CD4-positive, CD25-positive, alpha-beta regulatory T cell (primary cell): ENCODE data around the gene MKNK2. TPM values are rescaled to one million over a fixed set of nuclear protein-coding genes. Genes with fewer than 3 reads are reported as not detected.
A peak's percentile ranks its signal among the peaks of the same experiment; 100 is the strongest.
"Not testable (repeated sequence)": the region's sequence is repeated elsewhere in the genome, so short reads cannot be mapped to it uniquely, and the experiment has no call there.

Experiments used
- ATAC-seq, 2 donors: fragments of 150-1000 bp; cut with Tn5 transposase; one replicate each; pipeline ENCODE4 v1.10.0; 2021; ENCODE audit warnings: low read depth in 2 of 2, moderate number of reproducible peaks in 2 of 2, moderate library complexity in 1 of 2
- DNase-seq, 3 donors: peaks; one replicate each; pipeline versions ENCODE4 v3.0.0 to v3.0.0-alpha.2; 2012 to 2022; ENCODE audit warnings: mixed read lengths in 1 of 3
- H3K27ac ChIP-seq: one replicate; pipeline ENCODE4 v1.7.0; 2013; ENCODE audit warnings: mild to moderate bottlenecking, low read length; ENCODE audit not compliant: insufficient read depth, poor library complexity, severe bottlenecking
- H3K27me3 ChIP-seq: one replicate; pipeline ENCODE4 v1.7.0; 2013; ENCODE audit warnings: low read length; ENCODE audit not compliant: control insufficient read depth, insufficient read depth
- H3K36me3 ChIP-seq: one replicate; pipeline ENCODE4 v1.7.0; 2013; ENCODE audit warnings: mild to moderate bottlenecking, low read length, moderate library complexity; ENCODE audit not compliant: control insufficient read depth, insufficient read depth
- H3K4me1 ChIP-seq: 2 replicates; pipeline ENCODE4 v1.7.0; 2013; ENCODE audit warnings: mild to moderate bottlenecking, low read length; ENCODE audit not compliant: insufficient read depth, control insufficient read depth, poor library complexity, severe bottlenecking
- H3K4me3 ChIP-seq: one replicate; pipeline ENCODE4 v1.7.0; 2013; ENCODE audit warnings: low read depth, mild to moderate bottlenecking, low read length, moderate library complexity
- H3K9me3 ChIP-seq, 2 experiments: 1 replicate in 1 of 2; 2 replicates in 1 of 2; pipeline ENCODE4 v1.7.0; 2013; ENCODE audit warnings: low read length in 2 of 2, mild to moderate bottlenecking in 1 of 2, moderate library complexity in 1 of 2; ENCODE audit not compliant: control insufficient read depth in 2 of 2
- H3K27ac Mint-ChIP-seq, 3 donors: one replicate each; pipeline ENCODE4 v1.8.0; 2020 to 2022; ENCODE audit warnings: mild to moderate bottlenecking in 3 of 3, mixed read lengths in 3 of 3, moderate library complexity in 2 of 3
- H3K27me3 Mint-ChIP-seq: one replicate; pipeline ENCODE4 v1.8.0; 2022; ENCODE audit warnings: mild to moderate bottlenecking, mixed read lengths
- H3K36me3 Mint-ChIP-seq: one replicate; pipeline ENCODE4 v1.8.0; 2020; ENCODE audit warnings: mixed read lengths
- H3K4me1 Mint-ChIP-seq, 4 donors: one replicate each; pipeline ENCODE4 v1.8.0; 2020 to 2022; ENCODE audit warnings: mixed read lengths in 4 of 4, mild to moderate bottlenecking in 1 of 4
- H3K4me3 Mint-ChIP-seq, 4 donors: one replicate each; pipeline ENCODE4 v1.8.0; 2020 to 2022; ENCODE audit warnings: mild to moderate bottlenecking in 4 of 4, mixed read lengths in 4 of 4, moderate library complexity in 3 of 4
- H3K9me3 Mint-ChIP-seq, 7 donors: one replicate each; pipeline ENCODE4 v1.8.0; 2020 to 2022; ENCODE audit warnings: mixed read lengths in 7 of 7, mild to moderate bottlenecking in 3 of 7, moderate library complexity in 2 of 7
- polyA plus RNA-seq, 4 donors: library from polyadenylated mRNA; unstranded; fragments of 300-500 nt; fragmentation: Illumina TruSeq; gene quantifications; one replicate each; pipeline ENCODE4 v1.2.3, GENCODE V29; 2021
- total RNA-seq: library from RNA; stranded (reverse); gene quantifications from one replicate; pipeline ENCODE4 v1.2.3, GENCODE V29; 2022

Gene MKNK2
- total and polyA plus RNA-seq, 5 donors from 2014 or later: 28.7 to 340 (median 33.8) TPM

DNA sequence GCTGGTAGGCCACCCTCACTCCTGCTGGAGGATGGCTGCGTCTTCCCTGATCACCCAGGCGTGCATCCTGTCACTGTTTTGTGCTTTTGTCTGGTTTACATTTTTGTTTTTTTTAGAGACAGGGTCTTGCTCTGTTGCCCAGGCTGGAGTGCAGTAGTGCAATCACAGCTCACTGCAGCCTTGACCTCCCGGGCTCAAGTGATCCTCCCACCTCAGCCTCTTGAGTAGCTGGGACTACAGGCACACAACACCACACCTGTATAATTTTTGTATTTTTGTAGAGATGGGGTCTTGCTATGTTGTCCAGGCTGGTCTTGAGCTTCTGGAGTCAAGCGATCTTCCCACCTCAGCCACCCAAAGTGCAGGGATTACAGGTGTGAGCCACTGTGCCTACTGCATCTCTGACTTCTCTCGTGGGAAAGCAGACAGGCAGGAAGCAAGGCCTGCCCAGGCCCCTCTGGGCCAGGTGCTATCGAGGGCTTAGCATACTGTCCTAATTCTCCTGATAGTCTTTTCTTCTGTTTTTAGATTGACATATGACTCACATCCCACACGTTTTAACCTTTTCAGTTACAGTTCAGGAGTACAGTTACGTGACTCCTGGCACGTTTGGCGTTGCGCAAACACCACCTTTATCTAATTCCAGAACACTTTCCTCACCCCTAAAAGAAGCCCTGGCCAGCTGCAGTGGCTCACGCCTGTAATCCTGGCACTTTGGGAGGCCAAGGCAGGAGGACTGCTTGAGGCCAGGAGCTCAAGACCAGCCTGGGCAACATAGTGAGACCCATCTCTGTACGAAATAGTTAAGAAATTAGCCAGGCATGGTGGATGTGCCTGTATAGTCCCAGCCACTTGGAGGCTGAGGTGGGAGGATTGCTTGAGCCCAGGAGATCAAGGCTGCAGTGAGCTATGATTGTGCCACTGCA is 35.9 kb upstream of the MKNK2 start:
- Mint-ChIP-seq H3K4me3 (peak overlapping the region; percentile 80 to 95 (median 82)), H3K27ac (peak overlapping the region; percentile 94 to 99 (median 96)), H3K4me1 (peaks cover 16 to 76% (median 46%) of the 10 kb centered on the region in 4 donors), H3K27me3 (peaks cover 14% of the 10 kb centered on the region)
- not testable (repeated sequence) for H3K36me3 ChIP-seq, H3K27me3 ChIP-seq, H3K9me3 Mint-ChIP-seq, H3K36me3 Mint-ChIP-seq, H3K9me3 ChIP-seq
- peaks cover 81% of the 10 kb centered on the region for H3K4me1 ChIP-seq
- peak overlapping the region; percentile 97 for H3K27ac ChIP-seq
- ATAC-seq: peak in 1 of 2 donors; percentile 11
- peak in 1 of 3 donors; percentile 55 for DNase-seq
- H3K4me3 ChIP-seq: peak overlapping the region; percentile 27

DNA sequence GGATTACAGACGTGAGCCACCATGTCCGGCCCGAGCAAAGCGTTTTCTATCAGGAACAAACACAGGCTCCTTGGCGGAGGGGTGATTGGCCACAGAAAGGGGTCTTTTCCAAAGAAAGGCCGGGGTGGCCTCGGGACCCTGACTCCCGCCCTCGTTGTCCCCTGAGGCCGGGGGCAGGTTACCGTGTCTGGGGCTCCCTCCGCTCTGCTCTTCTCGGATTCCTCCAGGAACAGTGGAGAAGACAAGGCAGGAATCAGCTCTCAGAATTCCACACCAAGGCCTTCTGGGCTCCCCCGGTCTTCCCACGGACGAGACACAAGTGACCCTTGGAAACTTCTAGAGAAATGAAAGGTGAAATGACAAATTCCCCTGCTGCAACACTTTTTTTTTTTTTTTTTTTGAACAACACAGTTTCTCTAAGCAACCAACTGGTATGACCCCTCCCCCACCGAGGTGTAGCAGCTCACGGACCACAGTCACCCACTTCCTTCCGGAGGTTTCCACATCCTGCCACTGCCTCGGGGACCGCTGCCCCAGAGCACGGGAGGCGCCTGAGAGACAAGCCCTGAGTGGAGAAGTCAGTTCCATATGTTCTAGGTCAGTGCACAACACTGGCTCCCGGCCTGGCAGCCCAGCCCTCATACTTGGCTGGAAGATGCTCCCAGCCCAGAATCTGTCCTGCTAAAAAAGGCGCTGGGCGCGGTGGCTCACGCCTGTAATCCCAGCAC is 34.1 kb upstream of the MKNK2 start:
- Histone ChIP-seq H3K4me3 (peak overlapping the region; percentile 93), H3K27me3 (no peaks in the 10 kb centered on the region), H3K36me3 (peaks cover 8% of the 10 kb centered on the region), H3K4me1 (peaks cover 85% of the 10 kb centered on the region), H3K9me3 (no peaks in the 10 kb centered on the region), H3K27ac (peak overlapping the region; percentile 97)
- Mint-ChIP-seq H3K36me3 (peaks cover 11% of the 10 kb centered on the region), H3K4me3 (peak overlapping the region; percentile 95 to 99 (median 98)), H3K4me1 (peaks cover 16 to 79% (median 46%) of the 10 kb centered on the region in 4 donors), H3K27me3 (peaks cover 14% of the 10 kb centered on the region), H3K27ac (peak overlapping the region; percentile 96 to 99 (median 98)), H3K9me3 (peaks cover 0 to 2% (median 0%) of the 10 kb centered on the region in 7 donors)
- DNase-seq: peak; percentile 91 to 99 (median 97)
- peak; percentile 84 for ATAC-seq

DNA sequence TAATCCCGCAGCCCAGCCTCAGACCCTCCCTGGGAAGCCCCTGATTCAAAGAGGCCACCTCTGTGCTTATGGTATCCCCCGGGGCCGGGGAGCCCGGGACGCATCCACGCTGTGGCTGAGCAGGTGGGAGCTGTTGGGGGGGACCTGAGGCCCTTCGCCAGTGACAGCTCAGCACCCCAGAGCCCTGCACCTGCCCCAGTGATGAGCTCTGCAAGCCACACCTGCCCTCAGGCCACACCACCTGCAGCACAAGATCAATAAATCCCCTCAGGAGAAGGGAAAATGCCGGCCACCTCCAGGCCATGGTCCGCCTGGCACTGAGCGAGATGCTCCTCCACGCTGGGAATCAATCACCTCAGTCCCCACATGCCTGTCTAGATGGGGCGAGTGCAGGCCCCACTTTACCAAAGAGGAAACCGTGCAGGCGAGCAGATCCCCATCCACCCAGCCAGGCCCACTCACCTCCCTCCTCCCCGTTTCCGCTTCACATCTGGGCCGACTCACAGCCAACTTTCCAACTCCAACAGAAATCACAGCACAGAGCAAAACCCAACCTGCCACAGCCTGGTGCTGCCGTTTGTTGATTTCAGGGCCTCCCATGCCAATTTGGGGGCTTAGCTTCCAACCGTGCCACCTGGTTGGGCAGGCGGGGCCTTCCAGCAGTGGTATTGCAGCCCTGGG is 32.3 kb upstream of the MKNK2 start:
- peaks cover 79% of the 10 kb centered on the region for H3K4me1 ChIP-seq
- peaks cover 15% of the 10 kb centered on the region for H3K36me3 Mint-ChIP-seq
- H3K27ac ChIP-seq: peak overlapping the region; percentile 97
- H3K27ac Mint-ChIP-seq: peak overlapping the region; percentile 96 to 99 (median 98)
- H3K4me3 ChIP-seq: peak overlapping the region; percentile 93
- H3K27me3 Mint-ChIP-seq: peaks cover 14% of the 10 kb centered on the region
- H3K9me3 ChIP-seq: no peaks in the 10 kb centered on the region
- no peaks in the 10 kb centered on the region for H3K27me3 ChIP-seq
- H3K9me3 Mint-ChIP-seq: peaks cover 0 to 4% (median 0%) of the 10 kb centered on the region in 7 donors
- peaks cover 26% of the 10 kb centered on the region for H3K36me3 ChIP-seq
- H3K4me1 Mint-ChIP-seq: peaks cover 10 to 79% (median 35%) of the 10 kb centered on the region in 4 donors
- H3K4me3 Mint-ChIP-seq: peak overlapping the region; percentile 95 to 99 (median 98)
- peak; percentile 38 to 49 for ATAC-seq
- peak; percentile 50 to 87 (median 75) for DNase-seq

DNA sequence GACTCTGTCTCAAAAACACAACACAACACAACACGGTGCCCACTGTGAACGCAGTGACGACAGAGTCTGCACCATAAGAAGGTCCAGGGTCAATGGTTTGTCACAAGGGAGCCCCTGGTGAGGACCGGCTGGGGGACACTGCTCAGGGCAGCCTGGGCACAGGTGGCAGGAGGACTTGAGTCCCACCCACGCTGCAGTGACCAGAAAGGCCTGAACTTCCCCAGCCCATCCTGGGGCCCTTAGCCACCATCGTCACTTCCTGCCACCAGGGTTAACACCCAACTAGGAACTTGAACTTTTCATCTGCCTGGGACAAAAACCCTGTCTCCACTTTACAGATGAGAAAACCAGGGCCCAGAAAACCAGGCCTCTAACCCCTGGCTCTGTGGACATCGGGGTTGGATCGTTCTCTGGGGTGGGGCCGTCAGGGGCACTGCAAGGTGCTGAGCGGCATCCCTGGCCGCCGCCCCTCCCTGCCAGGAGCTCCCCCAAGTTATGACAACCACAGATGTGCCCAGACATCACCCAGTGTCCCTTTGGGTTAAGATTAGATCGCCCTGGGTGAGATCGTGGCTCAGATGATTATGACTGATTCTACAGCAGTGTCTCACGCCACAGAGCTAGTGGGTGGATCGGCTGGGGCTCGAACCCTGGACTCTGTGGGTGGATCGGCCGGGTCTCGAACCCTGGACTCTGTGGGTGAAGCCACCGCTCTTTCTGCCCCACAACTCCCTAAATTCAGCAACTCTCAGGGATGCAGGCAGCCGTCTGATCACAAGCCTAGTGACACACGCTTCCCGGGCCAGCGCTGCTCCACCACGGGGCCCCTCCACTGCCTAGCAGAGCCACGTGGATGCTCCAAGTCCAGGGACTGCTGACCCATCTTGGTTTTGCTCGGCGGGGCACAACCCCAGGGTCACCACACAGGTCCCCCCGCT is 31.1 kb upstream of the MKNK2 start:
- Mint-ChIP-seq H3K36me3 (peaks cover 15% of the 10 kb centered on the region), H3K9me3 (peaks cover 0 to 4% (median 0%) of the 10 kb centered on the region in 7 donors), H3K4me3 (peak overlapping the region; percentile 95 to 99 (median 98)), H3K27me3 (peaks cover 14% of the 10 kb centered on the region), H3K27ac (peak overlapping the region; percentile 96 to 99 (median 98)), H3K4me1 (peaks cover 3 to 73% (median 24%) of the 10 kb centered on the region in 4 donors)
- Histone ChIP-seq H3K9me3 (no peaks in the 10 kb centered on the region), H3K27me3 (no peaks in the 10 kb centered on the region), H3K4me3 (peak overlapping the region; percentile 93), H3K27ac (peak overlapping the region; percentile 97), H3K4me1 (peaks cover 68% of the 10 kb centered on the region), H3K36me3 (peaks cover 38% of the 10 kb centered on the region)
- peak in 1 of 2 donors; percentile 8 for ATAC-seq
- peak; percentile 36 to 79 (median 64) for DNase-seq

DNA sequence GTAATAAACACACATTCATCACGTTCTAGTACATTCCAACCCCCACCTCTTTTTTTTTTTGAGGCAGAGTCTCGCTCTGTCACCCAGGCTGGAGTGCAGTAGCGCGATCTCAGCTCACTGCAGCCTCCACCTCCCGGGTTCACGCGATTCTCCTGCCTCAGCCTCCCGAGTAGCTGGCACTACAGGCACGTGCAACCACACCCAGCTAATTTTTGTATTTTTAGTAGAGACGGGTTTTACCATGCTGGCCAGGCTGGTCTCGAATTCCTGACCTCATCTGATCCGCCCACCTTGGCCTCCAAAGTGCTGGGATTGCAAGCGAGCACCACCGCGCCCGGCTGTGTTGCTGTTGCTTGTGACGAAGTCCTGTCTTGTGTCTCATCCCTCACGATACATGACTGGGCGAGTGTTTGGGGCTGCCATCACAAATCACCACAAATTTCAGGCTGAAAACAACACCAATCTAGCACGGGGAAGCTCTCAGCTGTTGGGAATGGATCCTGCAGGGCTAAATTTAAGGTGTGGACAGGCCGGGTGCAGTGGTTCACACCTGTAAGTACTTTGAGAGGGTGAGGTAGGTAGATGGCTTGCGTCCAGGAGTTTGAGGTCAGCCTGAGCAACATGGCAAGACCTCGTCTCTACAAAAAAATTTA is 29.4 kb upstream of the MKNK2 start:
- Histone ChIP-seq H3K4me3 (peak overlapping the region; percentile 57), H3K27me3 (no peaks in the 10 kb centered on the region), H3K4me1 (peaks cover 54% of the 10 kb centered on the region), H3K36me3 (peaks cover 53% of the 10 kb centered on the region), H3K9me3 (no peaks in the 10 kb centered on the region), H3K27ac (peak overlapping the region; percentile 97)
- H3K4me3 Mint-ChIP-seq: peak overlapping the region; percentile 95 to 99 (median 98)
- H3K36me3 Mint-ChIP-seq: peaks cover 18% of the 10 kb centered on the region
- H3K27ac Mint-ChIP-seq: peak overlapping the region; percentile 92 to 99 (median 96)
- peaks cover 8% of the 10 kb centered on the region for H3K27me3 Mint-ChIP-seq
- H3K4me1 Mint-ChIP-seq: peaks cover 0 to 62% (median 16%) of the 10 kb centered on the region in 4 donors
- DNase-seq: no peak
- no peak for ATAC-seq
- H3K9me3 Mint-ChIP-seq: peaks cover 0 to 4% (median 0%) of the 10 kb centered on the region in 7 donors

DNA sequence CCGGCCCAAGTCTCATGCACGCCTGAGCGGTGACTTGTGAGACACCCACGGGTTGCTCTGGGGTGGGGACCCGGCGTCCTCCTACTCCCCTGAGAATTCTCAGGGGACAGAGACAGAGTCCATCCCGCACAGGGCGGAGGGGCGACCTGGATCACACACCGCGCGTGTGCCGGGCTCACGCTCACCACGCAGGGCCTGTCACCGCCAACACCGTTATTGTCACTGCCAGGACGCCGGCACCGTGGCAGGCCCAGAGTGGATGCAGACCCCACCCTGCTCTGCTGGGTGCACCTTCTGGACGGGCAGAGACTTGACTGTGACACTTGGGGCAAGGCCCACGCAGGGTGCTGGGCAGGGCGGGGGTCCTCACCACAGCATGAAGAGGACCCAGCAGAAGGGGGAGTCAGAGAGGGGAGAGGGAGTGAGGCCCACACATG is 28.8 kb upstream of the MKNK2 start:
- H3K4me1 ChIP-seq: peaks cover 57% of the 10 kb centered on the region
- no peaks in the 10 kb centered on the region for H3K9me3 ChIP-seq
- DNase-seq: no peak
- no peak for ATAC-seq
- Mint-ChIP-seq H3K27ac (peak overlapping the region; percentile 92 to 99 (median 96)), H3K27me3 (peaks cover 4% of the 10 kb centered on the region), H3K9me3 (peaks cover 0 to 2% (median 0%) of the 10 kb centered on the region in 7 donors), H3K4me1 (peaks cover 0 to 60% (median 12%) of the 10 kb centered on the region in 4 donors), H3K36me3 (peaks cover 13% of the 10 kb centered on the region), H3K4me3 (peak overlapping the region; percentile 95 to 99 (median 98))
- H3K4me3 ChIP-seq: no peak overlapping the region
- H3K27ac ChIP-seq: peak overlapping the region; percentile 97
- H3K36me3 ChIP-seq: peaks cover 59% of the 10 kb centered on the region
- no peaks in the 10 kb centered on the region for H3K27me3 ChIP-seq
